HG03460 (cell line): ENCODE data around the gene ASMTL.
"Not testable (repeated sequence)": the region's sequence is repeated elsewhere in the genome, so short reads cannot be mapped to it uniquely, and the experiment has no call there.

Source experiments
- ATAC-seq: cut with Tn5 transposase; IDR thresholded peaks from one replicate; pipeline ENCODE4 v1.9.1; 2021; ENCODE audit not compliant: unreplicated experiment

Gene ASMTL

DNA sequence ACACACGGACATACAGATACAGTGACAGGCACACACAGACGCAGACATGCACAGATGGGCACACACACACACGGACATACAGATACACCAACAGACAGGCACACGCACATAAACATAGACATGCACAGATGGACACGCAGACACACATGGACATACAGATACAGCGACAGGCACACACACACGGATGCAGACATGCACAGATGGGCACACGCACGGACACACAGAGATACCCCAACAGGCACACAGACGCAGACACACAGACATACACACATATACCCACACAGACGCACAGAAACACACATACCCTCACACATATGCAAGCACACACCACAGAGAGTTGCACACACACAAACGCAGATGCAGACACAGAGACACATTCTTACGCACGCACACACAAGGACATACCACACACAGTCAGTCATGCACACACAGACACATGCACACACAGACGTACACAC, 36.4 kb downstream of the ASMTL start:
- no peak for ATAC-seq

DNA sequence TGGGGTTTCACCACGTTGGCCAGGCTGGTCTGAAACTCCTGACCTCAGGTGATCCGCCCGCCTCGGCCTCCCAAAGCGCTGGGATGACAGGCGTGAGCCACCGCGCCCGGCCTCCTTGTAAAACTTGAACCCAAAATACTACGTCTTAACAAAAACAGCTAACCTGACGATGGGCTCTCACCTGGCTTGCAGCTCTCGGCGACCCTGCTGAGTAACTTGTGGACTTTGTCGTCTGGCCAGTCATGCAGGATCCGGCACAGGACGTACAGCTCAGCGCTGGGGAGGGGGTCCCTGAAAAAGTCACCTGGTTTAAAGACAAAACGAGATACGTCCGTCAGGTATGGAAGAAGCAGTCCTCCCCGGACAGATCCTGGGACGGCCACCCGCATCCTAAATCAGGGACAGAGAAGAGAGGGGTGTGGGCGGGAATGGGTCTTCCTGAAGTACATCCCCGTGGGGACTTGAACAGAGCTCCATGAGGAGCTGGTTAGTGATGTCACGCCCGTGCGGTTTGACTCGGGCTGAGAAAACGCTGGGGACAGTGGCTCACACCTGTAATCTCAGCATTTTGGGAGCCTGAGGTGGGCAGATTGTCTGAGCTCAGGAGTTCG, 40.1 kb downstream of the ASMTL start:
- no peak for ATAC-seq

GRCh38 chrX:1411326-1411725, 41.4 kb downstream of the ASMTL start:
- no peak for ATAC-seq

- ATAC-seq = no peak
Measured at GRCh38 chrX:1407035-1407434, 45.7 kb downstream of the ASMTL start.

DNA sequence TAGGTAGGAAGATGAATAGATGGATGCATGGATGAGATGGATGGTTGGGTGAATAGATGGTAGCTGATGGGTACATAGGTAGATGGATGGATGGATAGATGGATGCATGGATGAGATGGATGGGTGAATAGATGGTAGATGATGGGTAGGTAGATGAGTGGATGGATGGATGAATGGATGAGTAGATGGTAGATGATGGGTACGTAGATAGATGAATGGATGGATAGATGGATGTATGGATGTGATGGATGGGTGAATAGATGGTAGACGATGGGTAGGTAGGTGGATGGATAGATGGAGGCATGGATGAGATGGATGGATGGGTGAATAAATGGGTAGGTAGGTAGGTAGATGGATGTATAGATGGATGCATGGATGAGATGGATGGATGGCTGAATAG, 46.9 kb downstream of the ASMTL start:
- not testable (repeated sequence) for ATAC-seq

- ATAC-seq = not testable (repeated sequence)
Measured at GRCh38 chrX:1403867-1404266, 48.8 kb downstream of the ASMTL start.

DNA sequence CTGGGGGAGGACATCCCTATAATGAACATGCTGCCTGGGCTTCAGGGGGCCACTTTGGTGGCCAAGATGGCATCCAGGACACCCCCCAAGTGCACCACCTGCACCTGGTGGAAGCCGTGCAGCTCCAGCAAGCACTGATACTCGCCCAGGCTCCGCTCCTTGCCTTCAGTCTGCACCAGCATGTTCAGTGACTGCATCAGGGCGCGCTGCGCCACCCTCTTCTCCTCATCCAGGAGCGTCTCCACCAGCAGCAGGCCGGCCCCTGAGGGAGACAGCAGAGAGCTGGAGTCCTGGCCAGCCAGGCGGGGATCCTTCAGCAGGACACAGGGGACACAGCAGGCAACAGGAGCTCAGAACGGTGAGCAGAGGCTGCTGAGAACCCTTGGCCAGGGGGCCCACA, 49.5 kb downstream of the ASMTL start:
- no peak for ATAC-seq

DNA sequence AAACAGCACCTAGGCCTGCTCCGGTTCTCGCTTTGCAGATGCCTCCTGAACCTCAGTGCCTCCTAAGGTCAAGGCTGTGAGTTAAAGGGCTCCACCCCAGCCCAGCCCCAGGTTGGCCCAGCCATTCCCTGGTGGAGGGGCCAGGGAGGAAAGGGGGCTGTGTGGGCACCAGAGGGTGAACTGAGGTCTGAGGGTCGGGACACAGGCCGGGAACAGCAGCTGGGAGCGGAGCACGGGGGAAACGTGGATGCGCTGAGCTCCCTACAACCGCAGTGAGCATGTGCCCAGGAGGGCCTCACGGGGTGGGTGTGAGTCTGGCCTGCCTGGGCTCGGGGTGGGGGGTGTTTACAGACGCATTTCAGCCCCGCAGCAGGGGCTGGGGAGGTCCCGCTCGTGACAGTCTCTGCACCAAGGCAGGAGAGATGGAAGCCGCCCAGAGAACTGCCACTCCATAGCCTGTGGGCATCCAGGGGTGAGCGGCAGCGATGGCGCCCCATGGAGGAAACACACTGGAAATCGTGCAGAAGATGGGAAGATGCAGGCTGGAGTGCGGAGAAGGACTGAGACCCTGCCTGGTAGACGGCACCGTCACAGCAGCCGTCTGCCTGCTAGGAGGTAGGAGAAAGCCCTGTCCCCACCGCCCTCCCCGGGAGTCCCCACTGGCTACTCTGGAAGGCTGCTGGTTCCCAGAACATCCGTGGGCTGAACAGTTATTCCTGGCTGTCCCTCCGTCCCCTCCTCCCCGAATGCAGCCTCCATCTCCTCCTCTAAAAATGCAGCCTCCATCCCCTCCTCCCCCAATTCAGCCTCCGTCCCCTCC, 50.9 kb downstream of the ASMTL start:
- ATAC-seq = no peak

DNA sequence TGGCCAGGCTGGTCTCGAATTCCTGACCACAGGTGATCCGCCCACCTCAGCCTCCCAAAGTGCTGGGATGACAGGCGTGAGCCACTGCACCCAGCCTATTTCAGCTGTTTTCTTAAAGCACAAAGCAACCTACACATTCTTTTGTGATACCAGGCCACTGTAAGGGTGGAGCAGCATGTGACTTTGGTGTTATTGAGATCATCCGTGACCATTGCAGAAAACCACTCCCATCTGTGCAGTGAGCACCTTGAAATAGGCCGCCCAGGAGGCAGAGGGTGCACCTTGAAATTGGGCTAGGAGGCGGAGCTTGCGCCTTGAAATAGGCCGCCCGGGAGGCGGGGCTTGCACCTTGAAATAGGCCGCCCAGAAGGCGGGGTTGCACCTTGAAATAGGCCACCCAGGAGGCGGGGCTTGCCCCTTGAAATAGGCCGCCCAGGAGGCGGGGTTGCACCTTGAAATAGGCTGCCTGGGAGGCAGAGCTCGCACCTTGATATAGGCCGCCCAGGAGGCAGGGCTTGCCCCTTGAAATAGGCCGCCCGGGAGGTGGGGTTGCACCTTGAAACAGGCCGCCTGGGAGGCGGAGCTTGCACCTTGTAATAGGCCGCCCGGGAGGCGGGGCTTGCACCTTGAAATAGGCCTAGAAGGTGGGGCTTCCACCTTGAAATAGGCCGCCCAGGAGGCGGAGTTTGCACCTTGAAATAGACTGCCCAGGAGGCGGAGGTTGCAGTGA, 51.8 kb downstream of the ASMTL start:
- ATAC-seq = no peak

- no peak for ATAC-seq
Measured at GRCh38 chrX:1400049-1400448, 52.7 kb downstream of the ASMTL start.

DNA sequence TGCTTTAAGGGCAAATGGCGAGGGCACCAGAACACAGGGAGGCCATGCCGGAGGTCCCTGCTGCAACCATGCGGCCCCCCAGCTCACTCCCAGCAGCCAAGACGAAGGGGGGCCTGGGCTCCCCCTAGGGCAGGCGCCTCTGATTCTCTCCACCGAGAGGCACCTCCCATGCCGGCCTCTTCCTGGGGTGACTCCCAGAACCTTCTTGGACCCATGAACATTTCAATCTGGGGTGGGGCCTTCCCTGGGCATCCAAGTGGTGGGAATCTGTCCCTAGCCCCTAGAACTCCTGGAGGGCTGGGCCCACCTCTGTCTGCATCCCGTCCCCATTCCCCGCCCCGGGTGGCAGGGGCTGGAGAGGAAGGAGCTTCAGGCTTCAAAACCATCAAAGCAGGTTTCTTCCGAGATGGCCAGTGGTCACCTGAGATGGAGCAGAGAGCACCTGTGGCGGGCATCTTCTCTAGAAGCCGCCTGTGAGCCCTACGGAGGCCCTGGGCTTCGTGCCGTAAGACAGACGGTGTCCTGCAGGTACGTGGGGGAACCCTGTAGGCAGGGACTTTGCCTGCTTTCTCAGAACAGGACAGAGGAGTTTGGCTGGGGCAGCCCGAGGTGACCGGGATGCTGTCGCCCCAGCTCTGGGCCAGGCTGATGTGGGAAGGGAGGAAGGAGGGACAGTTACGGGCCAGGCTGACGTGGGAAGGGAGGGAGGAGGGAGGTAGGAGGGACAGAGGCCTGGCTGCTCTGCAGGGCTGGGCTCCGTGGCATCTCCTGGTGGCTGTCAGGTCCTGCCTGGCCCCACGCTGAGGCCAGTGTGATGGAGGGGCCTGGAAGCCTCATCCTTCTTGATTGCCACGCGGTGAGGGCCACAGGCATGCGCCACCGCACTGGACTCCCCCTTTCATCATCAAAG, 54.0 kb downstream of the ASMTL start:
- ATAC-seq = no peak

DNA sequence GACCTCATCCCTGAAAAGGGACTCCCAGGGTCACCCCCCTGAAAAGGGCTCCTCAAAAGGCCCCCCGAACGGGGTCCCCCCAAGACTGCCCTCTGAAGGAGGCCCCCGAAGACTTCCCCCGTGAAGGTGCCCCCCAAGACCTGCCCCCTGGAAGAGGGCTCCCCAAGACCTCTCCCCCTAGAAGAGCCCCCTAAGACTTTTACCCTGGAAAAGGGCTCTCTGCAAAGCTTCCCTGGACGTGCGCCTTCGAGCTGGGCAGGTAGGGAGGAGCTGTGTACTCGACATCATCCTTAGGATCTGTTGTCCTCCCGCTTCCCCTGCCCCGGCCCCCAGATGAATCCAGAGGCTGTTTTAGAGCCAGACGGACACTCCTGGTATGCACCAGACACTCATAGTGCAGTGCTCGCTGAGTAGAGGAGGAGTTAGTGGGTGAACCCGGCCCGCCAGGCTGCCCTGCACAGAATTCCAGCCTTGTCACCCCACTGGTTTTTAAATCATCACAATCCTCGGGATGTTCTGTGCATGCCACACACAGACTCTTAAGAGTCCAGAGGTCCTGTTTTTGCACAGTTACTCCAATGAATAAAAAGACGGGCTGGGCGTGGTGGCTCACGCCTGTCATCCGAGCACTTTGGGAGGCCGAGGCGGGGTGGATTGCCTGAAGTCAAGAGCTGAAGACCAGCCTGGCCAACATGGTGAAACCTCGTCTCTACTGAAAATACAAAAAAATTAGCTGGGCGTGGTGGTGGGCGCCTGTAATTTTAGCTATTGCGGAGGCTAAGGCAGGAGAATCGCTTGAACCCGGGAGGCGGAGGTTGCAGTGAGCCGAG, 55.1 kb downstream of the ASMTL start:
- no peak for ATAC-seq

GRCh38 chrX:1397001-1397400, 55.7 kb downstream of the ASMTL start:
- no peak for ATAC-seq

DNA sequence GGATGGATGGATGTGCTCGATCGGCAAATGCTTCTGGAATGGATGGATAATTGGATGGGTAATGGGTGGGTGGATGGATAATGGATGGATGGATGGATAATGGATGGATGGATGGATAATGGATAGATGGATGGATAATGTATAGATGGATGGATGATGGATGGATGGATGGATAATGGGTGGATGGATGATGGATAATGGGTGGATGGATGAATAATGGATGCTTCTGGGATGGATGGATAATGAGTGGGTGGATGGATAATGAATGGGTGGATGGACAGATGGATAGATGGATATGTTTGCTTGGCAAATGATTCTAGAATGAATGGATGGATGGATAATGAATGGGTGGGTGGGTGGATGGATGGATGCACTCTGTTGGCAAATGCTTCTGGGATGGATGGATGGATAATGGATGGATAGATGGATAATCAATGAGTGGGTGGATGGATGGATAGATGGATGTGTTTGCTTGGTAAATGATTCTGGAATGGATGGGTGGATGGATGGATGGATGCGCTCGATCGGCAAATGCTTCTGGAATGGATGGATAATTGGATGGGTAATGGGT, 57.0 kb downstream of the ASMTL start:
- no peak for ATAC-seq

GRCh38 chrX:1394731-1395501, 57.8 kb downstream of the ASMTL start:
- no peak for ATAC-seq

DNA sequence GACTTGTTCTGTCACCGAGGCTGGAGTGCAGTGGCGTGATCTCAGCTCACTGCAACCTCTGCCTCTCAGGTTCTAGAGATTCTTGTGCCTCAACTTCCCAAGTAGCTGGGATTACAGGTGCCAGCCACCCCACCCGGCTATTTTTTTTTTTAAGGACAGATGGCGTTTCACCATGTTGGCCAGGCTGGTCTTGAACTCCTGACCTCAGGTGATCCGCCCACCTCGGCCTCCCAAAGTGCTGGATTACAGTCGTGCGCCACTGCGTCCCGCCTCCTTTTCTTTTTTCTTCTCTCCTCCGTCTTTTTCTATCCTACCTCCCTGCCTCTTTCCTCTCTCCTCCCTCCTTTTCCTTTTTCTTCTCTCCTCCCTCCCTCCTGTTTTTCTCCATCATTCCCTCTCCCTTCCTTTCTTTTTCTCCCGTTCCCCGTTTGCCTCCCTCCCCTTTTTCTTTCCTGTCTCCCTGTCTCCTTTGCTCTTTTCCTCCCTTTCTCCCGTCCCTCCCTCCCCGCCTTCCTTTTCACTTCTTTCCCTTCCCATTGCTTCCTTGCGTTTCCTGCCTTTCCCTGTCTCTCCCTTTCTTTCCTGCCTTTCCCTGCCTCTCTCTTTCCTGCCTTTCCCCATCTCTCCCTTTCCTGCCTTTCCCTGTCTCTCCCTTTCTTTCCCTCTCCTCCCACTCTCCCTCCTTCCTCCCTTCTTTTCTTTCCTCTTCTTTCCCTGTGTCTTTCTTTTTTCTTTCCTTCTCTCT, 58.7 kb downstream of the ASMTL start:
- ATAC-seq = no peak

DNA sequence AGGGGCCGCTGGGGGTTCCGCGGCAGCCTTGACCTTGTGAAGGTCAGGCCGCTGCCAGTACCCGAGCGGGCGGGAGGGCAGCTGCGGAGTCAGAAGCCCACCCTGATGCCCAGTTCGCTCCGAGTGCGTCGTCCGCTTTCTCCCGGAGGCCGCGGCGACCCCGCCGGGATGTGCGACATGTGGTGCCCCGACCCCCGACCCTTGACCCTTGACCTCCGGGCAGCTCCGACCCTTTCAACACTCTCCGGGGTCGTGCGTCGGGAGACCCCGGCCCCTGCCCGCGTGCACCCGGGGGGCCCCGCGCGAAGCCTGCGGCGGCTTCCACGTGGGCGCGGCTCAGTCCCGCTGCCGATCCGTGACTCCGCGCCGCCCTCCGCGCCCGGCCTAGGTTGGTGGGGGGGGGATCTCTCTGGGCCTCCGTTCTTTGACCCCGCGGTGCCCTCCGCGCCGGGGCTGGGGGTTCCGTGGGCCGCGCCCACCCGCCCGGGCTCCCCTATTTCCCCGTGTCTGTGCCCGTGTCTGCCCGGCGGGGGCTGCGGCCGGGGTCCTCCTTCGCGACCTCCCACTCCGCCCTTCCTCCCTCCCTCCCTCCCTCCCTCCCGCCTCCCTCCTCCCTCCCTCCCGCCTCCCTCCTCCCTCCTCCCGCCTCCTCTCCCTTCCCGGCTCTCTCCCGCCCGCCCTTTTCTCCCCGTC, 60.2 kb downstream of the ASMTL start:
- peak; percentile 34 for ATAC-seq
